Astrocyte (in vitro differentiated cells and primary cell): ENCODE results near the gene ADD1.

Source experiments
- EZH2 ChIP-seq: IDR thresholded peaks from 2 replicates; pipeline ENCODE4 v1.6.1; 2012; ENCODE audit warnings: mild to moderate bottlenecking, low read length, inconsistent platforms; ENCODE audit not compliant: insufficient read depth
- TF ChIP-seq, protein P1 (sequence below): IDR thresholded peaks from 2 replicates; pipeline ENCODE4 v1.5.1; 2011; ENCODE audit warnings: low read depth, mild to moderate bottlenecking, inconsistent platforms, low read length, moderate library complexity; ENCODE audit not compliant: insufficient read depth

- TF ChIP-seq, protein P1, sequence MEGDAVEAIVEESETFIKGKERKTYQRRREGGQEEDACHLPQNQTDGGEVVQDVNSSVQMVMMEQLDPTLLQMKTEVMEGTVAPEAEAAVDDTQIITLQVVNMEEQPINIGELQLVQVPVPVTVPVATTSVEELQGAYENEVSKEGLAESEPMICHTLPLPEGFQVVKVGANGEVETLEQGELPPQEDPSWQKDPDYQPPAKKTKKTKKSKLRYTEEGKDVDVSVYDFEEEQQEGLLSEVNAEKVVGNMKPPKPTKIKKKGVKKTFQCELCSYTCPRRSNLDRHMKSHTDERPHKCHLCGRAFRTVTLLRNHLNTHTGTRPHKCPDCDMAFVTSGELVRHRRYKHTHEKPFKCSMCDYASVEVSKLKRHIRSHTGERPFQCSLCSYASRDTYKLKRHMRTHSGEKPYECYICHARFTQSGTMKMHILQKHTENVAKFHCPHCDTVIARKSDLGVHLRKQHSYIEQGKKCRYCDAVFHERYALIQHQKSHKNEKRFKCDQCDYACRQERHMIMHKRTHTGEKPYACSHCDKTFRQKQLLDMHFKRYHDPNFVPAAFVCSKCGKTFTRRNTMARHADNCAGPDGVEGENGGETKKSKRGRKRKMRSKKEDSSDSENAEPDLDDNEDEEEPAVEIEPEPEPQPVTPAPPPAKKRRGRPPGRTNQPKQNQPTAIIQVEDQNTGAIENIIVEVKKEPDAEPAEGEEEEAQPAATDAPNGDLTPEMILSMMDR = no peak
- no peak for TF ChIP-seq EZH2
Observed at GRCh38 chr4:2906218-2906617, 62.6 kb downstream of the ADD1 start.
